ENCODE measurements around the gene POLH.
"Not testable (repeated sequence)": the region's sequence is repeated elsewhere in the genome, so short reads cannot be mapped to it uniquely, and the experiment has no call there.

POLH gene

DNA sequence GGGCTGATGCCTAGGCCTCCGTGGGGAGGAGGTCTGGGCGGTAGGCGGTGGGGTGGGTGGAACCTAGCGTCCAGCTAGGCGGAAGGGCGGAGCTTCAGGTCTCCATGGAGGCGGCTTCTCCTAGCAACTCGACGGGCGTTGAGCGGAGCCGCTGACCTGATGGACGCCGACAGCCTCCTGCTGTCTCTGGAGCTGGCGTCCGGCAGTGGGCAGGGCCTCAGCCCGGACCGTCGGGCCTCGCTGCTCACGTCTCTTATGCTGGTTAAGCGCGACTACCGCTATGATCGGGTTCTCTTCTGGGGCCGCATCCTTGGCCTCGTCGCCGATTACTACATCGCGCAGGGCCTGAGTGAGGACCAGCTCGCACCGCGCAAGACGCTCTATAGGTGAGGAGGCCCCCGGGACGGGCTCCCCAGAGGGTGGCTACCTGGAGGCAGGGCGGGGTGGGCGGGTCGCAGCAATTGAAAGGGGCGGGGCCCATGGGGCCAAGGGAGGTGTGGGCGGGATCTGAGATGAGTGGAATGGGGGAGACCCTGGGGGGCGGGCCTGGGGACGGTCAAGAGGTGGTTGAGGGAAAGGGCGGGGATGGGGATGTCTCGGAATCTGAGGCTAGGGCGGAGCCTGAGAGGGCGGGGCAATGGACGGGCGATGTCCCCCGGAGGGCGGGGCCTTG, 69.1 kb downstream of the POLH start, which contains the start of gene RSPH9:
Gene RSPH9 (plus strand): TSS at position 97 of the 673 bp plus-strand sequence. CDS start 63 bp downstream, at position 160.
- POLR2A ChIA-PET, result interaction anchor here (1.0 to 5.3 kb wide), 3 partner anchors 9 to 16 kb away, joined by 3 to 44 read pairs (median 18); partner anchors contain the start of genes GTPBP2 and MAD2L1BP
- DNase-seq (ENCODE audit: extremely low spot score), result no peak
- CTCF ChIA-PET, result interaction anchor here (1.4 kb wide), 1 partner anchor 22 kb away, joined by 3 read pairs; no protein-coding TSS in a partner anchor
- TF ChIP-seq LEF1 (IDR thresholded peaks at IDR 0.05; ENCODE audit: borderline replicate concordance) (no peak), TARDBP (IDR thresholded peaks at IDR 0.05) (no peak), ELF4 (IDR thresholded peaks at IDR 0.05) (no peak), ZNF384 (IDR thresholded peaks at IDR 0.05) (no peak), ARNT (IDR thresholded peaks at IDR 0.05) (no peak), FOXA1 (IDR thresholded peaks at IDR 0.05) (no peak), FOXK2 (IDR thresholded peaks at IDR 0.05) (no peak), SUZ12 (IDR thresholded peaks at IDR 0.05) (no peak), FOXM1 (IDR thresholded peaks at IDR 0.05; ENCODE audit: borderline replicate concordance) (no peak), HDGF (IDR thresholded peaks at IDR 0.05; ENCODE audit: borderline replicate concordance) (no peak), L3MBTL2 (conservative IDR thresholded peaks at IDR 0.05) (no peak), BHLHE40 (IDR thresholded peaks at IDR 0.05; ENCODE audit: borderline replicate concordance) (no peak), NFRKB (IDR thresholded peaks at IDR 0.05) (no peak), CTBP1 (IDR thresholded peaks at IDR 0.05; ENCODE audit: borderline replicate concordance) (no peak), SP1 (IDR thresholded peaks at IDR 0.05) (no peak)
- TF ChIP-seq, protein P1, sequence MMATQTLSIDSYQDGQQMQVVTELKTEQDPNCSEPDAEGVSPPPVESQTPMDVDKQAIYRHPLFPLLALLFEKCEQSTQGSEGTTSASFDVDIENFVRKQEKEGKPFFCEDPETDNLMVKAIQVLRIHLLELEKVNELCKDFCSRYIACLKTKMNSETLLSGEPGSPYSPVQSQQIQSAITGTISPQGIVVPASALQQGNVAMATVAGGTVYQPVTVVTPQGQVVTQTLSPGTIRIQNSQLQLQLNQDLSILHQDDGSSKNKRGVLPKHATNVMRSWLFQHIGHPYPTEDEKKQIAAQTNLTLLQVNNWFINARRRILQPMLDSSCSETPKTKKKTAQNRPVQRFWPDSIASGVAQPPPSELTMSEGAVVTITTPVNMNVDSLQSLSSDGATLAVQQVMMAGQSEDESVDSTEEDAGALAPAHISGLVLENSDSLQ (IDR thresholded peaks at IDR 0.05), result no peak

DNA sequence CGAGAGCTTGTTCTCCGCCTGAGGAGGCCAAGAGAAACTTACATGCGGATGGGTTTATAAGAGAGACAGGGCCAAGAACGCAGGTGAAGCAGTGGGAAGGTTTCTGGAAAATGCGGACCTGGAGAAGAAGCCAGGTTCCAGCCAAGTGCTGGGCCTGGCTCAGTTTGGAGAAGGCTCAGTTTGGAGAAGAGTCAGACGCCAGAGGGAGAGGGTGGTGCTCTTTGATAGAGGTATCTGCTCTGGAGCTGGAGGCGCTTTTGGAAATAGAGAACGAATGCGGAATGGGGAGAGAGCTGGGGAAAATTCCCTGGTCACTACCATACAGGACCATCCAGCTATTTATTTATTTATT, 69.6 kb downstream of the POLH start:
- CTCF ChIA-PET, result interaction anchor here (1.4 kb wide), 1 partner anchor 22 kb away, joined by 3 read pairs; no protein-coding TSS in a partner anchor
- TF ChIP-seq CTBP1 (IDR thresholded peaks at IDR 0.05; ENCODE audit: borderline replicate concordance), result no peak
- TF ChIP-seq FOXK2 (IDR thresholded peaks at IDR 0.05), result no peak
- no peak for TF ChIP-seq HDGF (IDR thresholded peaks at IDR 0.05; ENCODE audit: borderline replicate concordance)
- no peak for TF ChIP-seq SP1 (IDR thresholded peaks at IDR 0.05)
- no peak for TF ChIP-seq TARDBP (IDR thresholded peaks at IDR 0.05)

DNA sequence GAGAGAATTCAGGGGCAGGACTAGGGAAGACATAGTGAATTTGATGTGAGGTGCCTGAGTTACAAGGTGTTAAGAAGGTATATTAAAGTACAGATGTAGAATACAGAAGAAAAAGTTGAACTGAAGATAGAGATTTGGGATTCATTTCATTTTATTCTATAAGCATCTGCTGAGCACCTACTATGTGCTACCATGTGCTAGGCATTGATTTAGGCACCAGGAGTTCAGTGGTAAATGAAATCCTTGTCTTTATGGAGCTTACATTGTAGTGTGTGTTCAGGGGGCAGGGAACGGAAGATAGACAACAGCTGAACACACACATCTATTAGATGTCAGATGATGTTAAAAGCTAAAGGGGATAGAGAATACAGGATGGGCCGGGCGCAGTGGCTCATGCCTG, 71.6 kb downstream of the POLH start:
- ChIA-PET POLR2A (interaction anchor here (0.6 to 5.3 kb wide), 4 partner anchors 12 to 58 kb away, joined by 3 to 44 read pairs (median 6); partner anchors contain the start of genes GTPBP2 and MAD2L1BP), CTCF (interaction anchor here (1.0 kb wide), 1 partner anchor 21 kb away, joined by 3 read pairs; no protein-coding TSS in a partner anchor)
- no peak for DNase-seq (ENCODE audit: extremely low spot score)
- TF ChIP-seq ELF4 (IDR thresholded peaks at IDR 0.05) (no peak), FOXK2 (IDR thresholded peaks at IDR 0.05) (no peak), CTBP1 (IDR thresholded peaks at IDR 0.05; ENCODE audit: borderline replicate concordance) (no peak), FOXA1 (IDR thresholded peaks at IDR 0.05) (no peak), SUZ12 (IDR thresholded peaks at IDR 0.05) (no peak), LEF1 (IDR thresholded peaks at IDR 0.05; ENCODE audit: borderline replicate concordance) (no peak), ZNF384 (IDR thresholded peaks at IDR 0.05) (no peak), NFRKB (IDR thresholded peaks at IDR 0.05) (no peak), SP1 (IDR thresholded peaks at IDR 0.05) (no peak), HDGF (IDR thresholded peaks at IDR 0.05; ENCODE audit: borderline replicate concordance) (no peak), BHLHE40 (IDR thresholded peaks at IDR 0.05; ENCODE audit: borderline replicate concordance) (no peak), TARDBP (IDR thresholded peaks at IDR 0.05) (no peak), L3MBTL2 (conservative IDR thresholded peaks at IDR 0.05) (no peak)
- TF ChIP-seq, protein P1 (IDR thresholded peaks at IDR 0.05), result no peak

More for the DNA sequence above, 69.6 kb downstream of the POLH start:
- POLR2A ChIA-PET, result interaction anchor here (2.9 to 5.3 kb wide), 2 partner anchors 10 to 16 kb away, joined by 18 to 44 read pairs; partner anchors contain the start of genes GTPBP2 and MAD2L1BP
- no peak for DNase-seq (ENCODE audit: extremely low spot score)

DNA sequence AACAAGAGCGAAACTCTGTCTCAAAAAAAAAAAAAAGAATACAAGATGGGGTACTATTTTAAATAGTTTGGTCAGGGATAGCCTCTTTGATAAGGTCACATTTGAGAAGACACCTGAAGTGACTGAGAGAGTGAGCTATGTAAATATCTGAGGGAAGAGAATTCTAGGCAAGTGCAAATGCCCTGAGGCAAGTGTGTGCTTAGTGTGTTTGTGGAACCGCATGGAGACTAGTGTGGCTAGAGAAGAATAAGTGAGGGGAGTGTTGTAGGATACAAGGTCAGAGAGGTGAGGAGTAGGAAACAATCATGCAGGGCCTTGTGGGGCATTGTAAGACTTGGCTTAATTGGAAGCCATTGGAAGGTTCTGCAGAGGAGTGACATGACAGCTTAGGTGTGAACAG, 72.3 kb downstream of the POLH start:
- DNase-seq (ENCODE audit: extremely low spot score), result no peak
- TF ChIP-seq SUZ12 (IDR thresholded peaks at IDR 0.05), result no peak
- no peak for TF ChIP-seq TARDBP (IDR thresholded peaks at IDR 0.05)
- no peak for TF ChIP-seq SP1 (IDR thresholded peaks at IDR 0.05)
- no peak for TF ChIP-seq ZNF384 (IDR thresholded peaks at IDR 0.05)
- TF ChIP-seq, protein P1 (IDR thresholded peaks at IDR 0.05), result no peak
- no peak for TF ChIP-seq ELF4 (IDR thresholded peaks at IDR 0.05)
- no peak for TF ChIP-seq NFRKB (IDR thresholded peaks at IDR 0.05)
- no peak for TF ChIP-seq CTBP1 (IDR thresholded peaks at IDR 0.05; ENCODE audit: borderline replicate concordance)
- TF ChIP-seq BHLHE40 (IDR thresholded peaks at IDR 0.05; ENCODE audit: borderline replicate concordance), result no peak
- TF ChIP-seq HDGF (IDR thresholded peaks at IDR 0.05; ENCODE audit: borderline replicate concordance), result no peak
- no peak for TF ChIP-seq FOXK2 (IDR thresholded peaks at IDR 0.05)
- TF ChIP-seq FOXA1 (IDR thresholded peaks at IDR 0.05), result no peak
- TF ChIP-seq L3MBTL2 (conservative IDR thresholded peaks at IDR 0.05), result no peak
- TF ChIP-seq ARNT (IDR thresholded peaks at IDR 0.05), result no peak
- no peak for TF ChIP-seq LEF1 (IDR thresholded peaks at IDR 0.05; ENCODE audit: borderline replicate concordance)
- TF ChIP-seq FOXM1 (IDR thresholded peaks at IDR 0.05; ENCODE audit: borderline replicate concordance), result no peak
- CTCF ChIA-PET, result no interaction called here
- POLR2A ChIA-PET, result interaction anchor here (1.7 to 5.3 kb wide), 2 partner anchors 12 to 19 kb away, joined by 8 to 44 read pairs; partner anchors contain the start of genes GTPBP2 and MAD2L1BP

DNA sequence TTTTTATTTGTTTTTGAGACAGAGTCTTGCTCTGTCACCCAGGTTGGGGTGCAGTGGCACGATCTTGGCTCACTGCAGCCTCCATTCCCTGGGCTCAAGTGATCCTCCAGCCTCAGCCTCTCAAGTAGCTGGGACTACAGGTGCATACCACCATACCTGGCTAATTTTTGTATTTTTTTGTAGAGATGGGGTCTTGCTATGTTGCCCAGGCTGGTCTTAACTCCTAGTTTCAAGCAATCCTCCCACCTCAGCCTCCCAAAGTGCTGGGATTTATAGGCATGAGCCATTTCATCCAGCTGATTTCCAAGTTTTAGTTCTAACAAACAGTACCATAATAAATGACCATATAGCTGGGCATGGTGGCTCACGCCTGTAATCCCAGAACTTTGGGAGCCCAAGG, 76.8 kb downstream of the POLH start:
- DNase-seq (ENCODE audit: extremely low spot score); CTCF ChIA-PET; POLR2A ChIA-PET: not testable (repeated sequence)
